GM23338 (cell line): Measurements from ENCODE around the gene HSPA12A. TPM values are rescaled to one million over a fixed set of nuclear protein-coding genes. Genes with fewer than 3 reads are reported as not detected.

Experiments
- ATAC-seq: fragments of 200-7000 bp; cut with Tn5 transposase; 3 replicates; pipeline ENCODE4 v1.9.1; 2020
- DNase-seq: peaks from one replicate; pipeline ENCODE4 v3.0.0-alpha.2; 2015; ENCODE audit warnings: low spot score
- H2AFZ ChIP-seq: fragments of 200-600 bp; sonication (generic); 2 replicates; pipeline ENCODE4 v1.8.0; 2016; ENCODE audit warnings: antibody characterized with exemption, mild to moderate bottlenecking, moderate library complexity
- H3F3A ChIP-seq: fragments of 200-600 bp; sonication (generic); replicated peaks from 2 replicates; pipeline ENCODE4 v1.8.0; 2017; ENCODE audit warnings: antibody characterized with exemption, mixed run types, low read depth
- H3K27ac ChIP-seq: fragments of 200-600 bp; sonication (generic); 2 replicates; pipeline ENCODE4 v1.6.1; 2016; ENCODE audit warnings: low read depth
- H3K27me3 ChIP-seq: fragments of 200-600 bp; sonication (generic); 2 replicates; pipeline ENCODE4 v1.8.0; 2016; ENCODE audit warnings: mild to moderate bottlenecking, mixed run types, moderate library complexity; ENCODE audit not compliant: insufficient read depth
- H3K36me3 ChIP-seq: fragments of 200-600 bp; sonication (generic); 2 replicates; pipeline ENCODE4 v1.8.0; 2016; ENCODE audit warnings: mild to moderate bottlenecking; ENCODE audit not compliant: insufficient read depth
- H3K4me1 ChIP-seq: fragments of 200-600 bp; sonication (generic); 2 replicates; pipeline ENCODE4 v1.8.0; 2016; ENCODE audit warnings: mild to moderate bottlenecking, moderate library complexity; ENCODE audit not compliant: insufficient read depth
- H3K4me2 ChIP-seq: fragments of 200-600 bp; sonication (generic); 2 replicates; pipeline ENCODE4 v1.7.1; 2017; ENCODE audit warnings: mixed run types
- H3K4me3 ChIP-seq: fragments of 200-600 bp; sonication (generic); 2 replicates; pipeline ENCODE4 v1.6.1; 2016; ENCODE audit warnings: mixed run types
- H3K79me2 ChIP-seq: fragments of 200-600 bp; sonication (generic); replicated peaks from 2 replicates; pipeline ENCODE4 v1.8.0; 2017; ENCODE audit warnings: mild to moderate bottlenecking; ENCODE audit not compliant: insufficient read depth
- H3K9me2 ChIP-seq: fragments of 200-600 bp; sonication (generic); 2 replicates; pipeline ENCODE4 v1.8.0; 2017; ENCODE audit not compliant: insufficient read depth
- H4K20me1 ChIP-seq: fragments of 200-600 bp; sonication (generic); replicated peaks from 2 replicates; pipeline ENCODE4 v1.8.0; 2017; ENCODE audit warnings: mild to moderate bottlenecking; ENCODE audit not compliant: insufficient read depth
- H3K27ac Mint-ChIP-seq: 2 replicates; pipeline ENCODE4 v1.8.0; 2020; ENCODE audit warnings: inconsistent platforms, mild to moderate bottlenecking, moderate library complexity, mixed read lengths
- H3K27me3 Mint-ChIP-seq: 3 replicates; pipeline ENCODE4 v1.8.0; 2022; ENCODE audit warnings: low read depth, mild to moderate bottlenecking, moderate library complexity, mixed read lengths, inconsistent platforms; ENCODE audit not compliant: insufficient read depth, poor library complexity
- H3K36me3 Mint-ChIP-seq: 3 replicates; pipeline ENCODE4 v1.8.0; 2021; ENCODE audit warnings: low read depth, mild to moderate bottlenecking, inconsistent platforms, moderate library complexity, mixed read lengths
- H3K4me1 Mint-ChIP-seq: 3 replicates; pipeline ENCODE4 v1.8.0; 2020; ENCODE audit warnings: mild to moderate bottlenecking, inconsistent platforms, mixed read lengths
- H3K4me3 Mint-ChIP-seq: 3 replicates; pipeline ENCODE4 v1.8.0; 2021; ENCODE audit warnings: moderate library complexity, mild to moderate bottlenecking, inconsistent platforms, mixed read lengths
- H3K9me3 Mint-ChIP-seq: 3 replicates; pipeline ENCODE4 v1.8.0; 2020; ENCODE audit warnings: moderate library complexity, mild to moderate bottlenecking, inconsistent platforms, mixed read lengths
- CREB1 ChIP-seq: fragments of 250-450 bp; sonication (Bioruptor Pico); IDR thresholded peaks from 2 replicates; pipeline ENCODE4 v1.5.0; 2020; ENCODE audit warnings: low read depth, mild to moderate bottlenecking, moderate library complexity
- CTCF ChIP-seq, 2 experiments: fragments of 200-600 bp in 1 of 2; sonication (generic) in 1 of 2; conservative IDR thresholded peaks; 2 replicates each; pipeline versions ENCODE4 v1.5.1 to v1.6.1; 2016 to 2017; ENCODE audit warnings: antibody characterized with exemption in 2 of 2, low read depth in 2 of 2, mild to moderate bottlenecking in 2 of 2, moderate library complexity in 1 of 2
- EZH2 ChIP-seq: fragments of 200-600 bp; sonication (generic); IDR thresholded peaks from one replicate; pipeline ENCODE4 v1.8.0; 2017; ENCODE audit warnings: antibody characterized with exemption, mild to moderate bottlenecking, low read depth; ENCODE audit not compliant: unreplicated experiment
- EZH2phosphoT487 ChIP-seq: fragments of 200-600 bp; sonication (generic); IDR thresholded peaks from one replicate; pipeline ENCODE4 v1.8.1; 2018; ENCODE audit warnings: antibody characterized with exemption; ENCODE audit not compliant: unreplicated experiment
- JUNB ChIP-seq: IDR thresholded peaks from one replicate; pipeline ENCODE4 v1.6.1; 2016; ENCODE audit warnings: antibody characterized with exemption; ENCODE audit not compliant: unreplicated experiment
- NANOG ChIP-seq: IDR thresholded peaks from 2 replicates; pipeline ENCODE4 v1.6.1; 2016; ENCODE audit warnings: antibody characterized with exemption, borderline replicate concordance
- POLR2AphosphoS5 ChIP-seq: IDR thresholded peaks from 2 replicates; pipeline ENCODE4 v1.6.1; 2016; ENCODE audit warnings: antibody characterized with exemption, low read depth
- REST ChIP-seq: IDR thresholded peaks from one replicate; pipeline ENCODE4 v1.6.1; 2018; ENCODE audit warnings: antibody characterized with exemption; ENCODE audit not compliant: unreplicated experiment
- STAT1 ChIP-seq: IDR thresholded peaks from one replicate; pipeline ENCODE4 v1.6.1; 2016; ENCODE audit warnings: antibody characterized with exemption; ENCODE audit not compliant: unreplicated experiment
- ZNF114 ChIP-seq: fragments of 250-450 bp; sonication (Bioruptor Pico); IDR thresholded peaks from 2 replicates; pipeline ENCODE4 v1.5.0; 2020; ENCODE audit warnings: mild to moderate bottlenecking, moderate library complexity
- ZNF331 ChIP-seq: fragments of 250-450 bp; sonication (Bioruptor Pico); IDR thresholded peaks from 2 replicates; pipeline ENCODE4 v1.5.0; 2020; ENCODE audit warnings: low read depth, mild to moderate bottlenecking, moderate library complexity
- ZNF462 ChIP-seq: fragments of 250-450 bp; sonication (Bioruptor Pico); IDR thresholded peaks from 2 replicates; pipeline ENCODE4 v1.5.0; 2020; ENCODE audit warnings: mild to moderate bottlenecking, moderate library complexity
- polyA plus RNA-seq: library from polyadenylated mRNA; unstranded; fragments of >200 nt; fragmentation: Nextera tagmentation; extraction: Ambion mirVana; gene quantifications from 2 replicates; pipeline ENCODE4 v1.2.1, GENCODE V29; 2016
- total RNA-seq: library from RNA; depleted of rRNA; stranded (reverse); fragments of >200 nt; shearing (Covaris generic); gene quantifications from 2 replicates; pipeline ENCODE4 v1.2.3, GENCODE V29; 2014
- TF ChIP-seq, protein P1 (sequence below): IDR thresholded peaks from 2 replicates; pipeline ENCODE4 v1.6.1; 2016; ENCODE audit warnings: antibody characterized with exemption

HSPA12A gene
- total and polyA plus RNA-seq, 2 experiments from 2014 or later = 4.4 to 6.3 TPM

DNA sequence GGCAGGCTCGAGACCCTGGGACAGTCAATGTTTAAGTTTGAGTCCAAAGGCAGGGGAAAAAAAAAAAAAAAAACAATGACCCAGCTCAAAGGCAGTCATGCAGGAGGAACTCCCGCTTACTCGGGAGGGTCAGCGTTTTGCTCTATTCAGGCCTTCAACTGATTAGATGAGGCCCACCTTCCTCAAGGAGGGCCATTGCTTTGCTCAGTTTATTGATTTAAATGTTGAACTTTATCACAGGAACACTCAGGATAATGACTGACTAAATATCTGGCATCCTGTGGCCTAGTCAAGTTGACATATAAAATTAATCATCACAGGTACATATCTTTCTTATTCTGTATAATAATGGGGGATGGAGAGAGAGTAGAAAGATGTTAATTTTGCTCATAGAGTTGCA, 52.6 kb downstream of the HSPA12A start:
- Histone ChIP-seq H4K20me1 (no peaks in the 10 kb centered on the region), H3K4me3 (no peak overlapping the region), H3K36me3 (no peaks in the 10 kb centered on the region), H3K9me2 (no peaks in the 10 kb centered on the region), H3K27ac (no peak overlapping the region), H3K4me1 (peaks cover 28% of the 10 kb centered on the region), H3K4me2 (no peak overlapping the region), H2AFZ (no peak overlapping the region), H3F3A (no peaks in the 10 kb centered on the region), H3K79me2 (no peaks in the 10 kb centered on the region), H3K27me3 (no peaks in the 10 kb centered on the region)
- ATAC-seq (no peak), DNase-seq (no peak)
- no peak overlapping the region for H3K4me3 Mint-ChIP-seq
- no peak for TF ChIP-seq CTCF (conservative IDR thresholded peaks at IDR 0.05; ENCODE audit: low read depth in 2 of 2)
- TF ChIP-seq CREB1 (CRISPR knock-in tag) = no peak
- no peak for TF ChIP-seq EZH2phosphoT487
- TF ChIP-seq JUNB = no peak
- TF ChIP-seq, protein P1, sequence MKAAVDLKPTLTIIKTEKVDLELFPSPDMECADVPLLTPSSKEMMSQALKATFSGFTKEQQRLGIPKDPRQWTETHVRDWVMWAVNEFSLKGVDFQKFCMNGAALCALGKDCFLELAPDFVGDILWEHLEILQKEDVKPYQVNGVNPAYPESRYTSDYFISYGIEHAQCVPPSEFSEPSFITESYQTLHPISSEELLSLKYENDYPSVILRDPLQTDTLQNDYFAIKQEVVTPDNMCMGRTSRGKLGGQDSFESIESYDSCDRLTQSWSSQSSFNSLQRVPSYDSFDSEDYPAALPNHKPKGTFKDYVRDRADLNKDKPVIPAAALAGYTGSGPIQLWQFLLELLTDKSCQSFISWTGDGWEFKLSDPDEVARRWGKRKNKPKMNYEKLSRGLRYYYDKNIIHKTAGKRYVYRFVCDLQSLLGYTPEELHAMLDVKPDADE = no peak
- TF ChIP-seq ZNF331 (CRISPR knock-in tag) = no peak
- no peak for TF ChIP-seq POLR2AphosphoS5
- no peak for TF ChIP-seq ZNF462 (CRISPR knock-in tag)
- TF ChIP-seq NANOG = no peak
- TF ChIP-seq ZNF114 = no peak
- no peak for TF ChIP-seq REST
- no peak for TF ChIP-seq STAT1
- no peak for TF ChIP-seq EZH2
- peaks cover 4% of the 10 kb centered on the region; the same call in 2 of the 3 replicates for H3K36me3 Mint-ChIP-seq
- H3K9me3 Mint-ChIP-seq = peaks cover 4% of the 10 kb centered on the region; the same call in 1 of the 3 replicates
- H3K4me1 Mint-ChIP-seq = peaks cover 46% of the 10 kb centered on the region
- H3K27ac Mint-ChIP-seq = no peak overlapping the region
- H3K27me3 Mint-ChIP-seq = peaks cover 9% of the 10 kb centered on the region
